Trophoblast cell (in vitro differentiated cells and primary cell): ENCODE measurements around the gene ASIC2.

Source experiments
- DNase-seq, 2 donors: peaks; one replicate each; pipeline ENCODE4 v3.0.0-alpha.2; 2016
- H2AFZ ChIP-seq: 2 replicates; pipeline ENCODE4 v1.6.1; 2013; ENCODE audit warnings: low read length, moderate library complexity, mild to moderate bottlenecking; ENCODE audit not compliant: insufficient read depth, poor library complexity
- H2AK5ac ChIP-seq: 2 replicates; pipeline ENCODE4 v1.6.1; 2013; ENCODE audit warnings: mild to moderate bottlenecking, low read length
- H2BK120ac ChIP-seq: 2 replicates; pipeline ENCODE4 v1.6.1; 2013; ENCODE audit warnings: low read length, mild to moderate bottlenecking, moderate library complexity; ENCODE audit not compliant: insufficient read depth, poor library complexity
- H2BK12ac ChIP-seq: 2 replicates; pipeline ENCODE4 v1.6.1; 2013; ENCODE audit warnings: mild to moderate bottlenecking, low read length, moderate library complexity
- H2BK5ac ChIP-seq: 2 replicates; pipeline ENCODE4 v1.6.1; 2013; ENCODE audit warnings: low read length, low read depth, moderate library complexity, mild to moderate bottlenecking; ENCODE audit not compliant: poor library complexity
- H3K14ac ChIP-seq: 2 replicates; pipeline ENCODE4 v1.6.1; 2013; ENCODE audit warnings: mild to moderate bottlenecking, low read length
- H3K18ac ChIP-seq: 2 replicates; pipeline ENCODE4 v1.6.1; 2013; ENCODE audit warnings: mild to moderate bottlenecking, low read length
- H3K23ac ChIP-seq: 2 replicates; pipeline ENCODE4 v1.6.1; 2013; ENCODE audit warnings: low read length
- H3K27ac ChIP-seq: 2 replicates; pipeline ENCODE4 v1.5.1; 2013; ENCODE audit warnings: low read depth, mild to moderate bottlenecking, inconsistent platforms, low read length, moderate library complexity
- H3K27me3 ChIP-seq: 2 replicates; pipeline ENCODE4 v1.6.1; 2013; ENCODE audit warnings: inconsistent platforms, mild to moderate bottlenecking, low read length, moderate library complexity; ENCODE audit not compliant: insufficient read depth
- H3K36me3 ChIP-seq, 2 experiments: 1 replicate in 1 of 2; 2 replicates in 1 of 2; pipeline ENCODE4 v1.6.1; 2013; ENCODE audit warnings: low read length in 2 of 2, mild to moderate bottlenecking in 2 of 2, moderate library complexity in 1 of 2; ENCODE audit not compliant: insufficient read depth in 2 of 2, control insufficient read depth in 1 of 2
- H3K4ac ChIP-seq: 2 replicates; pipeline ENCODE4 v1.6.1; 2013; ENCODE audit warnings: low read depth, mild to moderate bottlenecking, low read length, moderate library complexity
- H3K4me1 ChIP-seq, 2 experiments: 1 replicate in 1 of 2; 2 replicates in 1 of 2; pipeline ENCODE4 v1.6.1; 2013; ENCODE audit warnings: low read length in 2 of 2, mild to moderate bottlenecking in 2 of 2, moderate library complexity in 1 of 2; ENCODE audit not compliant: insufficient read depth in 2 of 2, control insufficient read depth in 1 of 2
- H3K4me2 ChIP-seq: 2 replicates; pipeline ENCODE4 v1.6.1; 2013; ENCODE audit warnings: inconsistent platforms, mild to moderate bottlenecking, low read length, moderate library complexity
- H3K4me3 ChIP-seq: 2 replicates; pipeline ENCODE4 v1.5.1; 2013; ENCODE audit warnings: mild to moderate bottlenecking, low read depth, low read length, inconsistent platforms
- H3K79me1 ChIP-seq: one replicate; pipeline ENCODE4 v1.6.1; 2013; ENCODE audit warnings: low read length
- H3K79me2 ChIP-seq: 2 replicates; pipeline ENCODE4 v1.6.1; 2013; ENCODE audit warnings: low read length, mild to moderate bottlenecking; ENCODE audit not compliant: control insufficient read depth, insufficient read depth, poor library complexity
- H3K9ac ChIP-seq: 2 replicates; pipeline ENCODE4 v1.6.1; 2013; ENCODE audit warnings: mild to moderate bottlenecking, low read length
- H3K9me3 ChIP-seq: 2 replicates; pipeline ENCODE4 v1.6.1; 2013; ENCODE audit warnings: low read depth, mild to moderate bottlenecking, control low read depth, inconsistent platforms, low read length; ENCODE audit not compliant: insufficient read depth
- H4K12ac ChIP-seq: 2 replicates; pipeline ENCODE4 v1.6.1; 2013; ENCODE audit warnings: low read depth, mild to moderate bottlenecking, low read length, moderate library complexity
- H4K8ac ChIP-seq: 2 replicates; pipeline ENCODE4 v1.6.1; 2013; ENCODE audit warnings: low read depth, mild to moderate bottlenecking, low read length, moderate library complexity
- H4K91ac ChIP-seq: one replicate; pipeline ENCODE4 v1.6.1; 2013; ENCODE audit warnings: low read depth, mild to moderate bottlenecking, low read length, moderate library complexity
- WGBS: extraction: QIAGEN DNeasy Blood & Tissue Kit; methylation state at CpG from one replicate; pipeline ENCODE4 v1.1.7; 2013; ENCODE audit warnings: missing lambda C conversion rate; ENCODE audit not compliant: insufficient read length, insufficient coverage; ENCODE audit errors: extremely low coverage; 5-methylcytosine and 5-hydroxymethylcytosine counted together

Gene ASIC2

DNA sequence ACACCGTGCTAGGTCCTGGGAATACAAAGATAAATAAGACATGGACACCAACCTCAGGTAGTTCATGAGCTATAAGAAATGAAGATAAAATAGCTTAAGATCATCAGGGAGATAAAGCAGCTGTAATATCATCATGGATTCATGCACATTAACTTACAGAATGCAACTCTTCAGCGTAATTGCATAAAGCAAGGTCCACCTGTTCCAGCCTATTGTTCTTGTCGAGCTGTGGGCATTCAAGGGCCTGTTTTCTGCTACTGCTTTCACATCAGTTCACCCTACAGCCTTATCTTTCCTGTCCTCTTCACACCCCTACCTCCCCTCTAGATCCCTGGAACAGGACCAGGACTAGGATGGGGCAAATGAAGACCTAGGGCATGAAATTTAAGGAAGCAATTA is 167.5 kb downstream of the ASIC2 start:
- H3K27me3 ChIP-seq, result no peaks in the 10 kb centered on the region
- H2BK12ac ChIP-seq, result no peak overlapping the region
- H2AK5ac ChIP-seq, result no peak overlapping the region
- no peaks in the 10 kb centered on the region for H3K79me2 ChIP-seq
- H3K9ac ChIP-seq, result no peak overlapping the region
- no peak overlapping the region for H4K12ac ChIP-seq
- no peak overlapping the region for H4K91ac ChIP-seq
- H3K36me3 ChIP-seq, result no peaks in the 10 kb centered on the region
- H2BK120ac ChIP-seq, result no peak overlapping the region
- no peak overlapping the region for H3K18ac ChIP-seq
- H3K9me3 ChIP-seq, result peaks cover 2% of the 10 kb centered on the region
- no peak overlapping the region for H3K27ac ChIP-seq
- H3K4ac ChIP-seq, result no peak overlapping the region
- H3K4me2 ChIP-seq, result no peak overlapping the region
- H3K14ac ChIP-seq, result no peak overlapping the region
- no CpG with 5 or more reads among the region's 3 CpGs for WGBS
- H2BK5ac ChIP-seq, result no peak overlapping the region
- no peak overlapping the region for H3K4me3 ChIP-seq
- no peak overlapping the region for H4K8ac ChIP-seq
- H3K23ac ChIP-seq, result no peak overlapping the region
- H3K79me1 ChIP-seq, result no peaks in the 10 kb centered on the region
- H2AFZ ChIP-seq, result no peak overlapping the region
- DNase-seq, result no peak
- no peaks in the 10 kb centered on the region for H3K4me1 ChIP-seq

DNA sequence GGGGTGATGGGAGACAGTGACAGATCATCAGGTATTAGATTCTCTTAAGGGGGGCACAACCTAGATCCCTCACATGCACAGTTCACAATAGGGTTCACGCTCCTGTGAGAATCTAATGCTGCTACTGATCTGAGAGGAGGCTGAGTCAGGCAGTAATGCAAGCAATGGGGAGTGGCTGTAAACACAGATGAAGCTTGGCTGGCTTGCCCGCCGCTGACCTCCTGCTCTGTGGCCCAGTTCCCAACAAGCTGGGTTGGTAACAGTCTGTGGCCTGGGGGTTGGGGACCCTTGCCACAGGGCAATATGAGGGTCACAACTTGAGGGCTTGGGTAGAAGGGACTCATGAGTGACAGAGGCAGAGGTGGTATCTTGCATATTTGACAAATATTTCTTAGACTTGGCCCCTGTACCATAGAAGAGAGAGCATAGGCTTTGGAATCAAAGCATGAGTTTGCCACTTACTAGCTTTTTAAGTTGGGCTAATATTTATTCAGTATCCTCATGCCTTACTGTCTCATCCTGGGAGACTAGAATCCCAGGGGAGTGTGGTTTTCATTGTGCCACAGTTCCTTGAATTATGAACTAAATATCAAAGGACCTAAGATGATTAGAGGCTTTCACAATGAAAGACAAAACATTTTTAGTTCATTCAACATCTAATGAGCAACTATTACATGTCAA is 168.1 kb downstream of the ASIC2 start:
- Histone ChIP-seq H2BK5ac (no peak overlapping the region), H3K36me3 (no peaks in the 10 kb centered on the region), H3K79me1 (no peaks in the 10 kb centered on the region), H3K27ac (no peak overlapping the region), H3K23ac (no peak overlapping the region), H4K8ac (no peak overlapping the region), H3K14ac (no peak overlapping the region), H3K27me3 (no peaks in the 10 kb centered on the region), H3K4me2 (no peak overlapping the region), H2AFZ (no peak overlapping the region), H4K91ac (no peak overlapping the region), H3K18ac (no peak overlapping the region), H3K4me1 (no peaks in the 10 kb centered on the region), H4K12ac (no peak overlapping the region), H3K79me2 (no peaks in the 10 kb centered on the region), H3K4ac (no peak overlapping the region), H3K9me3 (peaks cover 2% of the 10 kb centered on the region), H2BK120ac (no peak overlapping the region), H2AK5ac (no peak overlapping the region), H3K4me3 (no peak overlapping the region), H2BK12ac (no peak overlapping the region), H3K9ac (no peak overlapping the region)
- no CpG with 5 or more reads among the region's 3 CpGs for whole genome bisulfite sequencing
- DNase-seq, result no peak

- H3K18ac ChIP-seq, result no peak overlapping the region
These were observed 168.9 kb downstream of the ASIC2 start for GRCh38 chr17:33124185-33124584.

DNA sequence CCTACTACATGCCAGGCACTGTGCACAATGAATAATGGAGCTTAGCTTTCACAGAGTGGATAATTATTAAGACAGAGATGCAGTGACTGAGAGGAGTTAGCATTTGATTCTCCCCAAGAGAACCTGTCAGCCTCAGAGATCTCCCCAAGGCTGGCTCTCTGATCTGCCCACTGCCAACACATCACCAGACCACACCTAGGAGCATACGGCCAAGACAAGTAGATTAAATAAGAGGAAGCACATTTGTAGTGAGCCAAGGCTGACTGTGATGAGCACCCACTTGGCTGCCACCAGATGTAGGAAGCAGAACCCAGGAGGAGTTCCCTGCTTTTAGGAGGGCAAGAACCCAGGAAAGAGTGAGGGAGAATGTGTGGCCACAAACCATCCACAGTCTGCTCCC is 171.3 kb downstream of the ASIC2 start:
- no CpG with 5 or more reads among the region's 1 CpG for WGBS
- no peaks in the 10 kb centered on the region for H3K79me2 ChIP-seq

More at GRCh38 chr17:33124185-33124584, 168.9 kb downstream of the ASIC2 start:
- no peak overlapping the region for H2AFZ ChIP-seq
- H2BK5ac ChIP-seq, result no peak overlapping the region
- H3K79me2 ChIP-seq, result no peaks in the 10 kb centered on the region
- no peaks in the 10 kb centered on the region for H3K27me3 ChIP-seq
- no peaks in the 10 kb centered on the region for H3K79me1 ChIP-seq
- no peak overlapping the region for H3K23ac ChIP-seq
- H4K8ac ChIP-seq, result no peak overlapping the region
- no peak overlapping the region for H3K27ac ChIP-seq
- H4K12ac ChIP-seq, result no peak overlapping the region
- no peak for DNase-seq
- H3K4me1 ChIP-seq, result no peaks in the 10 kb centered on the region
- H3K4me2 ChIP-seq, result no peak overlapping the region
- H3K4me3 ChIP-seq, result no peak overlapping the region
- H3K9me3 ChIP-seq, result peaks cover 2% of the 10 kb centered on the region
- no peaks in the 10 kb centered on the region for H3K36me3 ChIP-seq
- no peak overlapping the region for H3K14ac ChIP-seq
- H3K4ac ChIP-seq, result no peak overlapping the region
- H3K9ac ChIP-seq, result no peak overlapping the region
- H2BK120ac ChIP-seq, result no peak overlapping the region
- no peak overlapping the region for H2BK12ac ChIP-seq
- H2AK5ac ChIP-seq, result no peak overlapping the region
- H4K91ac ChIP-seq, result no peak overlapping the region

More for the DNA sequence above, 171.3 kb downstream of the ASIC2 start:
- Histone ChIP-seq H4K12ac (no peak overlapping the region), H3K14ac (no peak overlapping the region), H4K8ac (no peak overlapping the region), H3K4me3 (no peak overlapping the region), H3K4me1 (no peaks in the 10 kb centered on the region), H3K4me2 (no peak overlapping the region), H2AK5ac (no peak overlapping the region), H3K18ac (no peak overlapping the region), H3K4ac (no peak overlapping the region), H3K9ac (no peak overlapping the region), H3K79me1 (no peaks in the 10 kb centered on the region), H2AFZ (no peak overlapping the region), H4K91ac (no peak overlapping the region), H2BK120ac (no peak overlapping the region), H2BK5ac (no peak overlapping the region), H3K23ac (no peak overlapping the region), H3K27me3 (no peaks in the 10 kb centered on the region), H3K36me3 (no peaks in the 10 kb centered on the region), H3K9me3 (peaks cover 2% of the 10 kb centered on the region), H3K27ac (no peak overlapping the region), H2BK12ac (no peak overlapping the region)
- no peak for DNase-seq
